ENCODE results near the gene B4GAT1. TPM values are rescaled to one million over a fixed set of nuclear protein-coding genes. Genes with fewer than 3 reads are reported as not detected.

Gene B4GAT1
- total and polyA plus RNA-seq, 2 donors (not counting 1 experiment from before 2014, with no cell fraction given), result 1.4 to 5.2 TPM

GRCh38 chr11:66333896-66334604 lies 13.4 kb downstream of the B4GAT1 start:
- Histone ChIP-seq H3K9ac (ENCODE audit: low read length) (no peak overlapping the region), H3K4me2 (replicated peaks; ENCODE audit: low read depth, low read length, poor library complexity, severe bottlenecking) (no peak overlapping the region), H4K20me1 (ENCODE audit: control insufficient read depth, insufficient read depth, low read length, poor library complexity, severe bottlenecking) (no peaks in the 10 kb centered on the region), H3K4me3 (ENCODE audit: control extremely low read depth in 1 of 5, extremely low read depth in 1 of 5, insufficient read depth in 1 of 5, low read depth in 2 of 5, low read length in 4 of 5) (no peak overlapping the region), H3K36me3 (replicated peaks in 1 of 2; ENCODE audit: control extremely low read depth in 1 of 2, control insufficient read depth in 1 of 2, extremely low read depth in 1 of 2, insufficient read depth in 2 of 2, low read length in 1 of 2) (peaks cover 0 to 17% of the 10 kb centered on the region in 2 experiments), H3K9me3 (ENCODE audit: control extremely low read depth in 1 of 3, control insufficient read depth in 2 of 3, insufficient read depth in 1 of 3, low read length in 2 of 3) (no peaks in the 10 kb centered on the region), H2AFZ (ENCODE audit: insufficient read depth, low read depth, low read length, poor library complexity, severe bottlenecking) (no peak overlapping the region), H3K79me2 (ENCODE audit: control insufficient read depth, insufficient read depth, low read length) (no peaks in the 10 kb centered on the region), H3K4me1 (ENCODE audit: control insufficient read depth in 2 of 2, insufficient read depth in 2 of 2, low read length in 2 of 2) (peaks cover 15 to 25% of the 10 kb centered on the region in 2 donors), H3K27ac (ENCODE audit: low read length in 2 of 2) (no peak overlapping the region), H3K27me3 (replicated peaks in 1 of 4; ENCODE audit: control extremely low read depth in 1 of 4, control insufficient read depth in 3 of 4, insufficient read depth in 4 of 4, low read length in 3 of 4) (peaks cover 0 to 9% (median 3%) of the 10 kb centered on the region in 4 experiments)
- Mint-ChIP-seq H3K4me3 (no peak overlapping the region), H3K27me3 (no peaks in the 10 kb centered on the region), H3K9me3 (ENCODE audit: insufficient read depth) (no peaks in the 10 kb centered on the region), H3K4me1 (peaks cover 21% of the 10 kb centered on the region), H3K27ac (no peak overlapping the region)
- TF ChIP-seq CTCF (IDR thresholded peaks at IDR 0.05) (no peak), EZH2 (IDR thresholded peaks at IDR 0.05; ENCODE audit: borderline replicate concordance, insufficient read depth, low read depth, low read length, poor library complexity, severe bottlenecking) (no peak)
- POLR2A ChIA-PET, result no interaction called here
- ATAC-seq (ENCODE audit: low read depth) (no peak), DNase-seq (peak; percentile 8)
- intact Hi-C loops (cut with micrococcal nuclease), result no loop called here
- CTCF ChIA-PET, result interaction anchor here (1.2 to 3.0 kb wide), 4 partner anchors 16 to 55 kb away, joined by 3 to 24 read pairs (median 7); no protein-coding TSS in a partner anchor
- WGBS (ENCODE audit: insufficient coverage), result 93% methylated on average over 23 of the region's 29 CpGs

- TF ChIP-seq CTCF (IDR thresholded peaks at IDR 0.05) (no peak), EZH2 (IDR thresholded peaks at IDR 0.05; ENCODE audit: borderline replicate concordance, insufficient read depth, low read depth, low read length, poor library complexity, severe bottlenecking) (no peak)
- Histone ChIP-seq H3K4me1 (ENCODE audit: control insufficient read depth in 2 of 2, insufficient read depth in 2 of 2, low read length in 2 of 2) (peaks cover 19 to 30% of the 10 kb centered on the region in 2 donors), H4K20me1 (ENCODE audit: control insufficient read depth, insufficient read depth, low read length, poor library complexity, severe bottlenecking) (no peaks in the 10 kb centered on the region), H3K27me3 (replicated peaks in 1 of 4; ENCODE audit: control extremely low read depth in 1 of 4, control insufficient read depth in 3 of 4, insufficient read depth in 4 of 4, low read length in 3 of 4) (peaks cover 0 to 9% (median 3%) of the 10 kb centered on the region in 4 experiments), H2AFZ (ENCODE audit: insufficient read depth, low read depth, low read length, poor library complexity, severe bottlenecking) (no peak overlapping the region), H3K9ac (ENCODE audit: low read length) (no peak overlapping the region), H3K79me2 (ENCODE audit: control insufficient read depth, insufficient read depth, low read length) (no peaks in the 10 kb centered on the region), H3K4me3 (ENCODE audit: control extremely low read depth in 1 of 5, extremely low read depth in 1 of 5, insufficient read depth in 1 of 5, low read depth in 2 of 5, low read length in 4 of 5) (no peak overlapping the region), H3K36me3 (replicated peaks in 1 of 2; ENCODE audit: control extremely low read depth in 1 of 2, control insufficient read depth in 1 of 2, extremely low read depth in 1 of 2, insufficient read depth in 2 of 2, low read length in 1 of 2) (peaks cover 0 to 10% of the 10 kb centered on the region in 2 experiments), H3K4me2 (replicated peaks; ENCODE audit: low read depth, low read length, poor library complexity, severe bottlenecking) (no peak overlapping the region), H3K27ac (ENCODE audit: low read length in 2 of 2) (no peak overlapping the region), H3K9me3 (ENCODE audit: control extremely low read depth in 1 of 3, control insufficient read depth in 2 of 3, insufficient read depth in 1 of 3, low read length in 2 of 3) (no peaks in the 10 kb centered on the region)
- peaks cover 24% of the 10 kb centered on the region for H3K4me1 Mint-ChIP-seq
- ATAC-seq (ENCODE audit: low read depth) (no peak), DNase-seq (peak; percentile 13)
- ChIA-PET POLR2A (no interaction called here), CTCF (interaction anchor here (1.2 to 3.0 kb wide), 3 partner anchors 15 to 55 kb away, joined by 3 to 24 read pairs (median 6); no protein-coding TSS in a partner anchor)
- H3K4me3 Mint-ChIP-seq, result no peak overlapping the region
- WGBS (ENCODE audit: insufficient coverage), result 93% methylated on average over 11 of the region's 19 CpGs
- H3K9me3 Mint-ChIP-seq (ENCODE audit: insufficient read depth), result no peaks in the 10 kb centered on the region
- H3K27me3 Mint-ChIP-seq, result no peaks in the 10 kb centered on the region
- intact Hi-C loops (cut with micrococcal nuclease), result no loop called here
- no peak overlapping the region for H3K27ac Mint-ChIP-seq
These were observed 14.1 kb downstream of the B4GAT1 start for GRCh38 chr11:66333220-66333877.
